Measurements from ENCODE around the gene WNT11. TPM values are rescaled to one million over a fixed set of nuclear protein-coding genes. Genes with fewer than 3 reads are reported as not detected.

Gene WNT11
- polyA plus RNA-seq, 1 of the 3 experiments (the other 2 are of a cell fraction), result 0.43 TPM

GRCh38 chr11:76235233-76236091 lies 29.2 kb upstream of the WNT11 start (continued):
- TF ChIP-seq USF1 (IDR thresholded peaks at IDR 0.05; ENCODE audit: borderline replicate concordance, low read depth) (no peak), SMC3 (IDR thresholded peaks at IDR 0.05; ENCODE audit: low read depth, low read length) (no peak), SIN3A (IDR thresholded peaks at IDR 0.05; ENCODE audit: borderline replicate concordance, low read depth, low read length) (no peak; the same call in 1 of the 2 replicates), RCOR1 (IDR thresholded peaks at IDR 0.05; ENCODE audit: low read length) (peak; percentile 6), ZBTB33 (IDR thresholded peaks at IDR 0.05; ENCODE audit: borderline replicate concordance, low read depth) (no peak), TEAD4 (IDR thresholded peaks at IDR 0.05; ENCODE audit: borderline replicate concordance, insufficient read depth) (peak; percentile 76), USF2 (IDR thresholded peaks at IDR 0.05; ENCODE audit: borderline replicate concordance, low read depth, low read length) (no peak), TCF12 (IDR thresholded peaks at IDR 0.05) (no peak), EP300 (IDR thresholded peaks at IDR 0.05; ENCODE audit: borderline replicate concordance in 1 of 2, low read depth in 1 of 2, low read length in 1 of 2) (peak in 1 of 2 experiments; percentile 23; a peak in 1 of 4 replicates), RFX5 (IDR thresholded peaks at IDR 0.05; ENCODE audit: low read length) (no peak), CHD2 (IDR thresholded peaks at IDR 0.05; ENCODE audit: low read length, partially characterized antibody) (no peak), MAX (IDR thresholded peaks at IDR 0.05; ENCODE audit: low read depth) (peak; percentile 4; the same call in 1 of the 2 replicates), MXI1 (IDR thresholded peaks at IDR 0.05; ENCODE audit: low read depth, low read length) (peak; percentile 62; the same call in 1 of the 2 replicates), EZH2phosphoT487 (IDR thresholded peaks at IDR 0.05; ENCODE audit: borderline replicate concordance, low read depth) (no peak), FOXJ3 (CRISPR knock-in tag; IDR thresholded peaks at IDR 0.05) (no peak; the same call in 1 of the 2 replicates), GABPA (IDR thresholded peaks at IDR 0.05; ENCODE audit: low read depth) (peak; percentile 12; the same call in 1 of the 2 replicates), ELF1 (IDR thresholded peaks at IDR 0.05) (no peak), NRF1 (IDR thresholded peaks at IDR 0.05; ENCODE audit: low read depth, low read length) (peak; percentile 46; the same call in 1 of the 2 replicates)
- TF ChIP-seq, protein P1, sequence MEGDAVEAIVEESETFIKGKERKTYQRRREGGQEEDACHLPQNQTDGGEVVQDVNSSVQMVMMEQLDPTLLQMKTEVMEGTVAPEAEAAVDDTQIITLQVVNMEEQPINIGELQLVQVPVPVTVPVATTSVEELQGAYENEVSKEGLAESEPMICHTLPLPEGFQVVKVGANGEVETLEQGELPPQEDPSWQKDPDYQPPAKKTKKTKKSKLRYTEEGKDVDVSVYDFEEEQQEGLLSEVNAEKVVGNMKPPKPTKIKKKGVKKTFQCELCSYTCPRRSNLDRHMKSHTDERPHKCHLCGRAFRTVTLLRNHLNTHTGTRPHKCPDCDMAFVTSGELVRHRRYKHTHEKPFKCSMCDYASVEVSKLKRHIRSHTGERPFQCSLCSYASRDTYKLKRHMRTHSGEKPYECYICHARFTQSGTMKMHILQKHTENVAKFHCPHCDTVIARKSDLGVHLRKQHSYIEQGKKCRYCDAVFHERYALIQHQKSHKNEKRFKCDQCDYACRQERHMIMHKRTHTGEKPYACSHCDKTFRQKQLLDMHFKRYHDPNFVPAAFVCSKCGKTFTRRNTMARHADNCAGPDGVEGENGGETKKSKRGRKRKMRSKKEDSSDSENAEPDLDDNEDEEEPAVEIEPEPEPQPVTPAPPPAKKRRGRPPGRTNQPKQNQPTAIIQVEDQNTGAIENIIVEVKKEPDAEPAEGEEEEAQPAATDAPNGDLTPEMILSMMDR (IDR thresholded peaks at IDR 0.05), result no peak
